RWPE1 (cell line): ENCODE measurements around the gene ABL2.
"Not testable (repeated sequence)": the region's sequence is repeated elsewhere in the genome, so short reads cannot be mapped to it uniquely, and the experiment has no call there.

Source experiments
- CTCF ChIA-PET: fragments of 350-600 bp; sonication (Branson Sonifier 250); formaldehyde crosslinking; extraction: SDS; loops from one replicate; lab custom pipeline; 2021; lab: Yijun Ruan, JAX
- POLR2A ChIA-PET: fragments of 400-600 bp; formaldehyde crosslinking; extraction: SDS; loops from one replicate; lab custom pipeline; 2020; ENCODE audit warnings: antibody characterized with exemption; ENCODE audit not compliant: low non-redundant PET; lab: Yijun Ruan, JAX
- DNase-seq: peaks from one replicate; pipeline ENCODE4 v3.0.0; 2012; ENCODE audit warnings: low spot score
- H3K27ac ChIP-seq: fragments of 450-650 bp; 2 replicates; pipeline ENCODE4 v1.5.1; 2017
- CTCF ChIP-seq: fragments of 450-650 bp; conservative IDR thresholded peaks from 2 replicates; pipeline ENCODE4 v1.5.1; 2017; ENCODE audit warnings: low read depth, mild to moderate bottlenecking

ABL2 gene

GRCh38 chr1:179229214-179230140 lies at the start of gene ABL2:
TSS of gene ABL2 (minus strand) at chr1:179229677. CDS start at chr1:179229397, 280 bp downstream.
- TF ChIP-seq CTCF, result no peak
- H3K27ac ChIP-seq, result peak within 1 kb of the TSS; percentile 80
- CTCF ChIA-PET, result no interaction called here
- DNase-seq, result peak; percentile 67
- POLR2A ChIA-PET, result no interaction called here

- POLR2A ChIA-PET, result no interaction called here
- H3K27ac ChIP-seq, result no peak overlapping the region
- no peak for TF ChIP-seq CTCF
- CTCF ChIA-PET, result no interaction called here
- DNase-seq, result no peak
Observed at GRCh38 chr1:179278920-179279319, 49.4 kb upstream of the ABL2 start.

DNA sequence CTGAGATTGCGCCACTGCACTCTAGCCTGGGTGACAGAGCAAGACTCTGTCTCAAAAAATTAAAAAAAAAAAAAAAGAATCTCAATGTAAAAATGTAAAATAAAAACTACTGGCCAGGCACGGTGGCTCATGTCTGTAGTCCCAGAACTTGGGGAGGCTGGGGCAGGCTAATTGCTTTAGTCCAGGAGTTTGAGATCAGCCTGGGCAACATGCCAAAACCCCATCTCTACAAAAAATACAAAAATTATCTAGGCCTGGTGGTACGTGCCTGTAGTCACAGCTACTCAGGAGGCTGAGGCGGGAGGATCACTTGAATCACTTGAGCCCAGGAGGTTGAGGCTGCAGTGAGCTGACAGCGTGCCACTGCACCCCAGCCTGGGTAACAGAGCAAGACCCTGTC lies 44.9 kb upstream of the ABL2 start:
- DNase-seq, POLR2A ChIA-PET, H3K27ac ChIP-seq: not testable (repeated sequence)
- CTCF ChIA-PET, result interaction anchor here (0.7 kb wide), 1 partner anchor 65 kb away, joined by 5 read pairs; no protein-coding TSS in a partner anchor

DNA sequence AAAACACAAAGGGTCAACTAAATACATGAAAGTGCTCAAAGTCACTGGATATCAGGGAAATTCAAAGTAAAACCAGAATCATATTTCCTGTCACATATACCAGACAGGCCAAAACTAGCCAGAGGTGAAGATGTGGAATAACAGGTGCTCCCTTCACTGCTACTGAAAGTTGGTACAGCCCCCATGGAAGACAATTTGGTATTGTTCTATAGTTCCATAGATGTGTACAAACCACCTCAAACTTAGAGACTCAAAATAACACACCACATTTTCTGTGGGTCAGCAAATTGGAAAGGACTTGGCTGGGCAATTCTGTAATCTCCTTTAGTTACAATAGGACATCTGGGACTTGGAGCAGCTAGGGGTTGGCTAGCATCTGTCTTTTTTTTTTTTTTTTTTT lies 39.6 kb upstream of the ABL2 start:
- H3K27ac ChIP-seq, result no peak overlapping the region
- ChIA-PET CTCF (interaction anchor here (0.9 kb wide), 1 partner anchor 18 kb away, joined by 3 read pairs; no protein-coding TSS in a partner anchor), POLR2A (no interaction called here)
- no peak for DNase-seq
- no peak for TF ChIP-seq CTCF

DNA sequence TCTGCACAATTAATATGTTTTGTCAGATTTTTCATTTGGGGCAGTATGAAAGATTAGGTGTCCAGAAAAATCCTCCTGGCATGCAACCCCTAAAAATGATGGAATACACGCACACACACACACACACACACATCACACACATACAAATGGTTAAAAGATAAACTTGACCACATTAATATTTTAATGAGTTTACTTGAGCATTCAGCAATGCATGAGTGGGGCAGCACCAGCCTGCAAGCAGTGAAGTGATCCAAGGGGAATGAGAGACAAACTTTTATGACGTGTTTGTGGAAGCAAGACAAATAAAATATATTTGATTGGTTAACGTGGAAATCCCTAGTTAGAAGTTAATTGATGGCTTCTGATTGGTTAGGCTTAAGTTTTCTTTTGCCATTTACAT lies 35.0 kb upstream of the ABL2 start:
- ChIA-PET CTCF (no interaction called here), POLR2A (no interaction called here)
- no peak for TF ChIP-seq CTCF
- no peak overlapping the region for H3K27ac ChIP-seq
- no peak for DNase-seq

DNA sequence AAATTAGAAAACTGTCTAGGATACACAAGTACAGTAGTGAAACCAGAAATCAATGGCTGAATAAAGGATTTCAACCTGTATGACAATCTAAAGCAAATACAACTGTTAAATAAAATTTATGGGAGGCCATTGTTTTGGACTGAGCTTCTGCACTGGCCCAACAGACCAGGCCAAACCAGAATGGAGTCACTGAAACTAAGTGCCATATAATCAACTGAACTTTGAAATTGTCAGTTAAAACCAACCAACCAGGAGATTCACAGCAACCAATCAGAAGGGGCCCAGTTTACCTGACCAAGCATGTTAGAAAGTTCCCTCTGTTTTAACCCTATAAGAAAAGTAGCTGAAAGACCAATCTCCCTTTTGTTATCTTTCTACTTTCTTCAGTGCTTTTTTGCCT lies 33.6 kb upstream of the ABL2 start:
- CTCF ChIA-PET, result no interaction called here
- POLR2A ChIA-PET, result no interaction called here

More for the DNA sequence above, 33.6 kb upstream of the ABL2 start:
- no peak for TF ChIP-seq CTCF
- no peak for DNase-seq
- no peak overlapping the region for H3K27ac ChIP-seq
